ENCODE measurements around the gene DCC.

Gene DCC

DNA sequence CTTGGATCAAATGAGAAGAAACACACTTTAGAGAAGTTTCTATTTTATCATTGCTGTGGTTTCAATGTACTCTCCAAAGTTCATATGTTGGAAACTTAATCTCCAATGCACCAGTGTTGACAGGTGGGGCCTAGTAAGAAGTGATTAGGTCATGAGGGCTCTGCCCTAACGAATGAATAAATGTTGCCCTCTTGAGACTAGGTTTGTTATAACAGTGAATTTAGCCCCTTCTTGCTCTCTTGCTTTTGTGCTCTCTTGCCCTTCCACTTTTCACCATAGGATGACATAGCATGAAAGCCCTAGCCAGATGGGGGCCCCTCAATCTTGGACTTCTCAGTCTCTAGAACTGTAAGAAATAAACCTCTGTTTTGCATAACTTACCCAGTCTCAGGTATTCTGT is 664.8 kb downstream of the DCC start:
- no peaks in the 10 kb centered on the region for H3K36me3 ChIP-seq
- no peak overlapping the region for H3K4me3 ChIP-seq
- no peaks in the 10 kb centered on the region for H3K9me3 ChIP-seq
- H3K27me3 ChIP-seq: no peaks in the 10 kb centered on the region
- intact Hi-C loops (cut with DNase I; ENCODE audit: low total_unique reads): no loop called here
- DNase-seq: no peak
- H3K4me1 ChIP-seq: no peaks in the 10 kb centered on the region
- no peak overlapping the region for H3K27ac ChIP-seq
- TF ChIP-seq, protein P1, sequence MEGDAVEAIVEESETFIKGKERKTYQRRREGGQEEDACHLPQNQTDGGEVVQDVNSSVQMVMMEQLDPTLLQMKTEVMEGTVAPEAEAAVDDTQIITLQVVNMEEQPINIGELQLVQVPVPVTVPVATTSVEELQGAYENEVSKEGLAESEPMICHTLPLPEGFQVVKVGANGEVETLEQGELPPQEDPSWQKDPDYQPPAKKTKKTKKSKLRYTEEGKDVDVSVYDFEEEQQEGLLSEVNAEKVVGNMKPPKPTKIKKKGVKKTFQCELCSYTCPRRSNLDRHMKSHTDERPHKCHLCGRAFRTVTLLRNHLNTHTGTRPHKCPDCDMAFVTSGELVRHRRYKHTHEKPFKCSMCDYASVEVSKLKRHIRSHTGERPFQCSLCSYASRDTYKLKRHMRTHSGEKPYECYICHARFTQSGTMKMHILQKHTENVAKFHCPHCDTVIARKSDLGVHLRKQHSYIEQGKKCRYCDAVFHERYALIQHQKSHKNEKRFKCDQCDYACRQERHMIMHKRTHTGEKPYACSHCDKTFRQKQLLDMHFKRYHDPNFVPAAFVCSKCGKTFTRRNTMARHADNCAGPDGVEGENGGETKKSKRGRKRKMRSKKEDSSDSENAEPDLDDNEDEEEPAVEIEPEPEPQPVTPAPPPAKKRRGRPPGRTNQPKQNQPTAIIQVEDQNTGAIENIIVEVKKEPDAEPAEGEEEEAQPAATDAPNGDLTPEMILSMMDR (IDR thresholded peaks at IDR 0.05): no peak

DNA sequence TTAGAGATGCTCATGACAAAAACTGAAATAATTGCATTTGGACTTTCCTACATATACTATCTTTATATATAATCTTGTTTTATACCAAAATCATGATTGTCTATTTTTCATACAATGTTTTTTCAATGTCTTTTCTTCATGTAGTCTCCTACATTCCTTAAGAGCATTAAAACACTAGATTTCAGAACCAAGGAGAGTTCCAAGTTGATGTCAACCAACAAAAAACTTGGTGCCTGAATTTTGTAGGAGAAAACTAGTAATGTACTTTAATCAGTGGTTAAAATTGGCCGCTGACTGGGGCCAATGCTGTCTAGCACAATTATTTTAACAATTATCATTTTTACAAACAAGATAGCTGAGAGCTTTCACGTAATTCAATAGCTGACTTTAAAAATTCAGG is 678.8 kb downstream of the DCC start:
- TF ChIP-seq, protein P1 (IDR thresholded peaks at IDR 0.05): no peak
- H3K4me3 ChIP-seq: no peak overlapping the region
- H3K4me1 ChIP-seq: no peaks in the 10 kb centered on the region
- DNase-seq: no peak
- no peaks in the 10 kb centered on the region for H3K27me3 ChIP-seq
- no peaks in the 10 kb centered on the region for H3K36me3 ChIP-seq
- H3K27ac ChIP-seq: no peak overlapping the region
- H3K9me3 ChIP-seq: no peaks in the 10 kb centered on the region
- intact Hi-C loops (cut with DNase I; ENCODE audit: low total_unique reads): no loop called here

DNA sequence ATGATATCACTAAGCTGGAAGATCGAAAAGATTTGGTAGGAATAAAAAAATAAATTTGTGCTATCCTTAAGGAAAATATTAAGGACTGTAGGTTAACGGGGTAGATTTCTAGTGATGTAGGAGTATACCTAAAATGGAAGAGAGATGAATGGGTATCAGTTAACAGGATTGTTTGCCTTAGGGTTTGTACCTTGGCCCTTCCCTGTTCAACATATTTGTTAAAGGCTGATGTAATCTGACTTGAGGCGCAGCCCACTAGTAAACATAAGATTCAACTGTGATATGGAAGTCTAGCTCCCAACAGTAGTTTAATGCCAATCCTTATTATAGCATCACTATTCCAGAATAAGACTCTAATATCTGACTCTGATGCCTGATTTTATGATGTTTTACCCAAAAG is 685.2 kb downstream of the DCC start:
- intact Hi-C loops (cut with DNase I; ENCODE audit: low total_unique reads): no loop called here
- H3K36me3 ChIP-seq: no peaks in the 10 kb centered on the region
- H3K27me3 ChIP-seq: no peaks in the 10 kb centered on the region
- H3K9me3 ChIP-seq: no peaks in the 10 kb centered on the region
- no peaks in the 10 kb centered on the region for H3K4me1 ChIP-seq
- TF ChIP-seq, protein P1 (IDR thresholded peaks at IDR 0.05): no peak
- DNase-seq: no peak
- H3K27ac ChIP-seq: no peak overlapping the region
- H3K4me3 ChIP-seq: no peak overlapping the region

DNA sequence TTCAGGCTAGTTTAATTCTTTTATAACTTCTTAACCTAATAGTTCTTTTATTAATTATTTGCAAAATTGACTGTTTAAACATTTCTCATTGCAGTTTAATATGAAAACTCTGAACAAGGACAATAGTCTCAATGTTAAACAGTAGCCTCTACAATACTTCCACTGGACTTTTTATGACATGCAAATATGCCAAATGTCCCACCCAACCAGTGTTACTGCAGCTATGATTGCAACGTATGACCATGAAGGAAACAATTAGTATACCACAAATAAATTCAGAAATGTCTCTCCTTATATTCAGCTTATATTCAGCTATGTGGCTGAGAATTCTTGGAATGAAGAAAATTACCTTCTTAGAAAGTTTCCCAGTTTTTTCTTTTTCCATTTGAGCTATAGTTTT is 688.6 kb downstream of the DCC start:
- Histone ChIP-seq H3K9me3 (no peaks in the 10 kb centered on the region), H3K36me3 (no peaks in the 10 kb centered on the region), H3K27ac (no peak overlapping the region), H3K4me1 (no peaks in the 10 kb centered on the region), H3K27me3 (no peaks in the 10 kb centered on the region), H3K4me3 (no peak overlapping the region)
- TF ChIP-seq, protein P1 (IDR thresholded peaks at IDR 0.05): no peak
- intact Hi-C loops (cut with DNase I; ENCODE audit: low total_unique reads): no loop called here
- no peak for DNase-seq

DNA sequence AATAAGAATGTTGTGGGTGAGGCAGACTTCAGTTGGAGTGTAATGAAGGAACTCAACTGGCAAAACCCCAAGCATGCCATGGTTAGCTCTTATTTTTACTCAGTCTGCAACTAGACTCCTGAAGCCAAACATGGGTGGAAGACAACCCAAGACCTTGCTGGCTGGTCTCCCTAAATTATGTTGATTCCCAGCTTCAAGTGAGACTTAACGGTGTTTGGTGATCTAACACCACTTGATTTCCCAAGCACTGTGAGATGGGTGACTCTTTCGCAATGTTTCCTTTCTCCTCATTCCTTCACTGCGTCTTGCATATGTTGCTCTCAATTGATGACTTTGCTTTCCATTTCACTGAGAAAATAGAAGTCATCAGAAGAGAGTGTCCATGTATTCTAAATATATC is 693.1 kb downstream of the DCC start:
- Histone ChIP-seq H3K27me3 (no peaks in the 10 kb centered on the region), H3K36me3 (no peaks in the 10 kb centered on the region), H3K4me3 (no peak overlapping the region), H3K27ac (no peak overlapping the region), H3K4me1 (no peaks in the 10 kb centered on the region), H3K9me3 (no peaks in the 10 kb centered on the region)
- TF ChIP-seq, protein P1 (IDR thresholded peaks at IDR 0.05): no peak
- no peak for DNase-seq
- intact Hi-C loops (cut with DNase I; ENCODE audit: low total_unique reads): no loop called here

DNA sequence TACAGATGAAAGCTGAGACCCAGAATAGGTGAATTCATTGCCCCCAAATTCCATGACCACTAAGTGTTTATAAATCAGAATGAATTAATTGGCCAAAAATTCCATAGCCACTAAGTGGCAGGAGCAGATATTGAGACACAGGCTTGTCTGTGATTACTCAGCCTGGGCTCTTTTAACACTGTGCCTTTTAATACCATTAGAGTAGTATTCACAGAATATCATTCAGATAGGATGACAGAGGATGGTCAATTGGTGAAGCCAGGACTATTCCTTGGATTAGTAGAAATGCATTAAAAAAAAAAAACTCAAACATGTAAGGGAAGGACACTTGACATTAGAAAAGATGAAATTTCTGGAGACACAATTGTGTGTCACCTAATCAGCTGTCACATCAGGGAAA is 698.6 kb downstream of the DCC start:
- no peaks in the 10 kb centered on the region for H3K27me3 ChIP-seq
- no peaks in the 10 kb centered on the region for H3K4me1 ChIP-seq
- TF ChIP-seq, protein P1 (IDR thresholded peaks at IDR 0.05): no peak
- DNase-seq: no peak
- H3K4me3 ChIP-seq: no peak overlapping the region
- intact Hi-C loops (cut with DNase I; ENCODE audit: low total_unique reads): no loop called here
- no peak overlapping the region for H3K27ac ChIP-seq
- H3K9me3 ChIP-seq: no peaks in the 10 kb centered on the region
- H3K36me3 ChIP-seq: no peaks in the 10 kb centered on the region

All from tibial artery (tissue), 4 donors.